ENCODE data around the gene UBXN11. TPM values are rescaled to one million over a fixed set of nuclear protein-coding genes. Genes with fewer than 3 reads are reported as not detected.
A peak's percentile ranks its signal among the peaks of the same experiment; 100 is the strongest.

Gene UBXN11
- total RNA-seq, 1 donor from 2014 or later: 7.1 TPM

DNA sequence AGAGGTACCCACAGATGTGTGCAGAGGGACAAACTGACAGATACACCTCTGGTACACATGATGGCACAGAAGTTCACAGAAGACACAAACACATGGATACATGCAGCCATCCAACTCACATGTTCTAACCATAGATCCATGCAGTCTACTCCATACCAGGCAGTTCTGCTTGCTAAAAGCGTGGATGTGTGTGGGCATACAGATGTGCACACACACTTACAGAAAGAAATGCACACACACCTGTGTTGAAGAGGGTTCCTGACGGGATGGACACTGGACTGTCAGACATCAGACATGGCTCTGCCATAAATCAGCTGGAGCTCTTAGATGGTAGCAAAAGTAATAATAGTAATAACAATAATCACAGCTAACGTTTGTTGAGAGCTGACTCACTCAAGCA, 18.1 kb upstream of the UBXN11 start:
- peak in 1 of 2 donors; percentile 56 for DNase-seq (ENCODE audit: extremely low spot score in 2 of 2)
- TF ChIP-seq POLR2AphosphoS5 (IDR thresholded peaks at IDR 0.05; ENCODE audit: insufficient read depth in 1 of 2, low read depth in 1 of 2) (no peak), POLR2A (IDR thresholded peaks at IDR 0.05) (no peak)
- TF ChIP-seq, protein P1, sequence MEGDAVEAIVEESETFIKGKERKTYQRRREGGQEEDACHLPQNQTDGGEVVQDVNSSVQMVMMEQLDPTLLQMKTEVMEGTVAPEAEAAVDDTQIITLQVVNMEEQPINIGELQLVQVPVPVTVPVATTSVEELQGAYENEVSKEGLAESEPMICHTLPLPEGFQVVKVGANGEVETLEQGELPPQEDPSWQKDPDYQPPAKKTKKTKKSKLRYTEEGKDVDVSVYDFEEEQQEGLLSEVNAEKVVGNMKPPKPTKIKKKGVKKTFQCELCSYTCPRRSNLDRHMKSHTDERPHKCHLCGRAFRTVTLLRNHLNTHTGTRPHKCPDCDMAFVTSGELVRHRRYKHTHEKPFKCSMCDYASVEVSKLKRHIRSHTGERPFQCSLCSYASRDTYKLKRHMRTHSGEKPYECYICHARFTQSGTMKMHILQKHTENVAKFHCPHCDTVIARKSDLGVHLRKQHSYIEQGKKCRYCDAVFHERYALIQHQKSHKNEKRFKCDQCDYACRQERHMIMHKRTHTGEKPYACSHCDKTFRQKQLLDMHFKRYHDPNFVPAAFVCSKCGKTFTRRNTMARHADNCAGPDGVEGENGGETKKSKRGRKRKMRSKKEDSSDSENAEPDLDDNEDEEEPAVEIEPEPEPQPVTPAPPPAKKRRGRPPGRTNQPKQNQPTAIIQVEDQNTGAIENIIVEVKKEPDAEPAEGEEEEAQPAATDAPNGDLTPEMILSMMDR (IDR thresholded peaks at IDR 0.05): no peak
- no peak overlapping the region for H3K4me3 ChIP-seq
- H3K27me3 ChIP-seq: no peaks in the 10 kb centered on the region
- H3K4me1 ChIP-seq: peaks cover 8% of the 10 kb centered on the region
- H3K27ac ChIP-seq: no peak overlapping the region
- no peaks in the 10 kb centered on the region for H3K9me3 ChIP-seq
- intact Hi-C loops (cut with DNase I): loop anchor here (5.0 kb wide), 1 partner anchor 37 kb away; no protein-coding TSS in a partner anchor
- no peaks in the 10 kb centered on the region for H3K36me3 ChIP-seq

DNA sequence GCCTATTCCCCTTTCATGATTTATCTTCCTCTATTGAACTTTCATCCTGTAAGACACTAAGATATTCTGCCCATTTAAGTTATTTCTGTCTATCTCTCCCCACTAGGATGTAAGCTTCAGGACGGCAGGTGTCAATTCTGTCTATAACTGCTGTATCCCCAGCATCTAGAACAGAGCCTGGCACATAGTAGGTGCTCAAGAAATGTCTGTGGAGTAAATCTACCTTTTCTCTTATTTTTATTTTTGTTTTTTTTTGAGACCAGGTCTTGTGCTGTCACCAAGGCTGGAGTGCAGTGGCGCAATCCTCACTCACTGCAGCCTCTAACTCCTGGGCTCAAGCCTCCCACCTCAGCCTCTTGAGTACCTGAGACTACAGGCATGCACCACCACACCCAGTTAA, 16.9 kb upstream of the UBXN11 start:
- Histone ChIP-seq H3K9me3 (no peaks in the 10 kb centered on the region), H3K36me3 (no peaks in the 10 kb centered on the region), H3K4me1 (peaks cover 8% of the 10 kb centered on the region), H3K27me3 (no peaks in the 10 kb centered on the region), H3K4me3 (no peak overlapping the region), H3K27ac (no peak overlapping the region)
- no peak for DNase-seq (ENCODE audit: extremely low spot score in 2 of 2)
- TF ChIP-seq, protein P1 (IDR thresholded peaks at IDR 0.05): no peak
- TF ChIP-seq POLR2AphosphoS5 (IDR thresholded peaks at IDR 0.05; ENCODE audit: insufficient read depth in 1 of 2, low read depth in 1 of 2): no peak
- no peak for TF ChIP-seq POLR2A (IDR thresholded peaks at IDR 0.05)
- intact Hi-C loops (cut with DNase I): loop anchor here (5.0 kb wide), 1 partner anchor 36 kb away; no protein-coding TSS in a partner anchor

GRCh38 chr1:26322042-26322331, 15.6 kb upstream of the UBXN11 start:
- no peaks in the 10 kb centered on the region for H3K27me3 ChIP-seq
- DNase-seq (ENCODE audit: extremely low spot score in 2 of 2): no peak
- H3K27ac ChIP-seq: no peak overlapping the region

DNA sequence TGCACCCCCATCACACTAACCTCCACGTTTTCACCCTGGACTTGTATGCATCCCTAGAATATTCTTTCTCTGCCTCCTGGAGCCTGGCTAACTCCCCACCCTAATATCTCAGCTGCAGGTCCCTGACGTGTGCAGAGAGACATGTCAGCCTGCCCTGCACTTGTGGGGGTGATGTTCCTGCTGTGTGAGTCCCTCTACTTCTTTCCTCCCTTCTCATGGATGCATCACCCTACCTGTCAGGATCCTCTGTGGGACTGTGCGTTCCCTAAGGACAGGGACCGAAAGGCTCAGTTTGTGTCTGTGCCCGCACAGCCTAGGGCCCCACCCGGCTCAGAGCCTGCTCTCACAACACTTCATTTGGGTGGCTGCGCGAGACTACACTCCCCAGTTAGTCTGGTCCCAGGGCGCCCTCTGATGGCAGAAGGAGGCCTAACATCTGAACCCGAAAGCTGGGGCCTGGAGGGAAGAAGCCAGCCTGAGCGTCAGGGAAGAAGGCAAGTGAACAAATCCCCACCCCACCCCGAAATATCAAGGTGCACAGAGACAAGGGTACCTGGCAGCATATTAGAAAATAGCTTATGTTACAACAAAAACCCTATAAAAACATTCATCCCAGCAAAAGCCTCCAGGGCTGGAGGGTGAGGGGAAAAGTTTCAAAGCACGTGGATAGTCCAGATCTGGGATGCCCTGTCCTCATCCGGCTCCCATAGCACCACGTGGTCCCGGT, 15.0 kb upstream of the UBXN11 start:
- TF ChIP-seq POLR2A (IDR thresholded peaks at IDR 0.05) (no peak), POLR2AphosphoS5 (IDR thresholded peaks at IDR 0.05; ENCODE audit: insufficient read depth in 1 of 2, low read depth in 1 of 2) (peak in 1 of 2 donors; percentile 42)
- TF ChIP-seq, protein P1 (IDR thresholded peaks at IDR 0.05): peak; percentile 77 to 90 (median 80)
- no peak overlapping the region for H3K4me3 ChIP-seq
- peak in 1 of 2 donors; percentile 90 for DNase-seq (ENCODE audit: extremely low spot score in 2 of 2)
- no peaks in the 10 kb centered on the region for H3K27me3 ChIP-seq
- H3K9me3 ChIP-seq: no peaks in the 10 kb centered on the region
- H3K36me3 ChIP-seq: no peaks in the 10 kb centered on the region
- intact Hi-C loops (cut with DNase I): loop anchor here (5.0 kb wide), 1 partner anchor 34 kb away; no protein-coding TSS in a partner anchor
- no peak overlapping the region for H3K27ac ChIP-seq
- H3K4me1 ChIP-seq: peaks cover 8% of the 10 kb centered on the region

More at GRCh38 chr1:26322042-26322331, 15.6 kb upstream of the UBXN11 start:
- no peak for TF ChIP-seq POLR2AphosphoS5 (IDR thresholded peaks at IDR 0.05; ENCODE audit: insufficient read depth in 1 of 2, low read depth in 1 of 2)
- no peak for TF ChIP-seq POLR2A (IDR thresholded peaks at IDR 0.05)
- TF ChIP-seq, protein P1 (IDR thresholded peaks at IDR 0.05): no peak
- H3K4me1 ChIP-seq: peaks cover 8% of the 10 kb centered on the region
- H3K36me3 ChIP-seq: no peaks in the 10 kb centered on the region
- intact Hi-C loops (cut with DNase I): loop anchor here (5.0 kb wide), 1 partner anchor 35 kb away; no protein-coding TSS in a partner anchor
- H3K9me3 ChIP-seq: no peaks in the 10 kb centered on the region
- no peak overlapping the region for H3K4me3 ChIP-seq

DNA sequence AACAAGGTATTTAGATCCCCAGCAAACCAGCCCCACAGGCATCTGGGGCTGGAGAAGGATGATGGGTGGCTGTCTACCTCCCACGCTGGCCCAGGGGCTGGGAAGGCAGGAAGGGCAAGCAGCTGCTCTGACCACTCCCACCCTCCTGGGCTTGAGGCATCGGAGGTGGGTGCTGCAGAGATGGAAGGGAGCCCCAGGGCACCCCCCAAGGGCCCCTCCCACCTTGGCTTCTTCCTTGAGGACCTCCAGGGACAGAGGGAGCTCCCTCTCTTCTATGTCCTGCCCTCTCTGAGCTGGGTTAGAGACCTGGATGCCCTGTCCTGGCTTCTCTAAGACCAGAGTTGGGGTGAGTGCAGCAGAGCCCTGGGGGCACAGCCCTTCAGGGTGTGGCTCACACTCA, 14.5 kb upstream of the UBXN11 start:
- no peaks in the 10 kb centered on the region for H3K27me3 ChIP-seq
- H3K4me3 ChIP-seq: no peak overlapping the region
- no peak overlapping the region for H3K27ac ChIP-seq
- DNase-seq (ENCODE audit: extremely low spot score in 2 of 2): peak in 1 of 2 donors; percentile 74
- intact Hi-C loops (cut with DNase I): loop anchor here (5.0 kb wide), 1 partner anchor 34 kb away; no protein-coding TSS in a partner anchor
- peaks cover 8% of the 10 kb centered on the region for H3K4me1 ChIP-seq
- no peak for TF ChIP-seq POLR2A (IDR thresholded peaks at IDR 0.05)
- TF ChIP-seq, protein P1 (IDR thresholded peaks at IDR 0.05): no peak
- TF ChIP-seq POLR2AphosphoS5 (IDR thresholded peaks at IDR 0.05; ENCODE audit: insufficient read depth in 1 of 2, low read depth in 1 of 2): no peak
- H3K9me3 ChIP-seq: no peaks in the 10 kb centered on the region
- no peaks in the 10 kb centered on the region for H3K36me3 ChIP-seq
